Psoas muscle (tissue), 8 donors: ENCODE results near the gene ACOT13. TPM values are rescaled to one million over a fixed set of nuclear protein-coding genes. Genes with fewer than 3 reads are reported as not detected.

Source experiments
- ATAC-seq, 4 donors: fragments of 200-7000 bp; cut with Tn5 transposase; one replicate each; pipeline ENCODE4 v1.9.1; 2020; ENCODE audit warnings: moderate library complexity in 3 of 4, mild to moderate bottlenecking in 2 of 4
- DNase-seq, 2 donors: peaks; one replicate each; pipeline ENCODE4 v3.0.0-alpha.2; 2020
- H3K27ac ChIP-seq: fragments of 200-600 bp; one replicate; pipeline ENCODE4 v1.8.0; 2022
- H3K27me3 ChIP-seq, 3 donors: fragments of 200-600 bp in 1 of 3; one replicate each; pipeline versions ENCODE4 v1.6.1 to v1.8.0; 2013 to 2022; ENCODE audit warnings: low read length in 2 of 3, mild to moderate bottlenecking in 2 of 3, moderate library complexity in 1 of 3; ENCODE audit not compliant: insufficient read depth in 3 of 3
- H3K36me3 ChIP-seq, 2 donors: fragments of 200-600 bp in 1 of 2; one replicate each; pipeline versions ENCODE4 v1.6.1 to v1.8.0; 2013 to 2022; ENCODE audit warnings: low read depth in 1 of 2, mild to moderate bottlenecking in 1 of 2, moderate library complexity in 1 of 2; ENCODE audit not compliant: insufficient read depth in 1 of 2
- H3K4me1 ChIP-seq: fragments of 200-600 bp; one replicate; pipeline ENCODE4 v1.8.0; 2022
- H3K4me3 ChIP-seq: fragments of 200-600 bp; one replicate; pipeline ENCODE4 v1.8.0; 2022; ENCODE audit warnings: mild to moderate bottlenecking
- H3K9me3 ChIP-seq: fragments of 200-600 bp; one replicate; pipeline ENCODE4 v1.8.0; 2022
- WGBS, 3 donors: extraction: QIAGEN DNeasy Blood & Tissue Kit; methylation state at CpG; one replicate each; pipeline versions ENCODE4 v1.1.6 to v1.1.7; 2013; 5-methylcytosine and 5-hydroxymethylcytosine counted together
- intact Hi-C, 2 donors: fragments of 100-400 bp; cut with DNase I; formaldehyde crosslinking; loops; one replicate each; pipeline versions ENCODE4 v1.11.0 to v1.14.2; 2022
- long read RNA-seq, 2 donors: library from polyadenylated mRNA; unstranded; transcript quantifications; one replicate each; pipeline ENCODE4 v2.0.0, GENCODE V29; 2021
- polyA plus RNA-seq, 3 donors: library from polyadenylated mRNA; stranded (reverse); fragments of 200-250 nt; gene quantifications; one replicate each; pipeline ENCODE4 v1.2.3, GENCODE V29; 2013
- total RNA-seq, 4 donors: library from RNA; stranded (reverse); fragmentation: NEBNext Ultra II Directional in 2 of 4; extraction: Animal tissue kit (Norgen Biotek cat#: 25700) in 2 of 4; gene quantifications; one replicate each; pipeline versions ENCODE4 v1.2.1 to v1.2.4, GENCODE V29; 2021 to 2023
- TF ChIP-seq, protein P1 (sequence below): fragments of 200-600 bp; IDR thresholded peaks from one replicate; pipeline ENCODE4 v1.8.0; 2022; ENCODE audit warnings: antibody characterized with exemption
- donor health status: healthy with polysubstance abuse.
- donor health status: DM: no; HTN: no; CAD: no; lungs with moderate emphysema.
- donor health status: Bipolar disorder and iron deficiency.
- donor health status: healthy.
- donor health status: DM: yes; HTN: yes; CAD: no.
- donor health status: DM: no; HTN: no; CAD: no.
- donor health status: DM: no; HTN: no; CAD: no.
- donor health status: DM: yes; HTN: yes; CAD: no.

ACOT13 gene
- total RNA-seq (10 to 100 TPM; 36.3 to 50.7 (median 37.6) TPM), polyA plus RNA-seq (10 to 100 TPM; 25.2 to 44.6 (median 36.7) TPM)
- long read RNA-seq, donor 1, full-length matches to known transcripts: 13 of 19 reads
- long read RNA-seq, donor 1, partial matches to known transcripts: 5 of 19 reads
- long read RNA-seq, donor 1, other reads (novel, unspliced or antisense): 1 of 19 reads
- long read RNA-seq, donor 2, full-length matches to known transcripts: 38 of 41 reads
- long read RNA-seq, donor 2, partial matches to known transcripts: 0 of 41 reads
- long read RNA-seq, donor 2, other reads (novel, unspliced or antisense): 3 of 41 reads

DNA sequence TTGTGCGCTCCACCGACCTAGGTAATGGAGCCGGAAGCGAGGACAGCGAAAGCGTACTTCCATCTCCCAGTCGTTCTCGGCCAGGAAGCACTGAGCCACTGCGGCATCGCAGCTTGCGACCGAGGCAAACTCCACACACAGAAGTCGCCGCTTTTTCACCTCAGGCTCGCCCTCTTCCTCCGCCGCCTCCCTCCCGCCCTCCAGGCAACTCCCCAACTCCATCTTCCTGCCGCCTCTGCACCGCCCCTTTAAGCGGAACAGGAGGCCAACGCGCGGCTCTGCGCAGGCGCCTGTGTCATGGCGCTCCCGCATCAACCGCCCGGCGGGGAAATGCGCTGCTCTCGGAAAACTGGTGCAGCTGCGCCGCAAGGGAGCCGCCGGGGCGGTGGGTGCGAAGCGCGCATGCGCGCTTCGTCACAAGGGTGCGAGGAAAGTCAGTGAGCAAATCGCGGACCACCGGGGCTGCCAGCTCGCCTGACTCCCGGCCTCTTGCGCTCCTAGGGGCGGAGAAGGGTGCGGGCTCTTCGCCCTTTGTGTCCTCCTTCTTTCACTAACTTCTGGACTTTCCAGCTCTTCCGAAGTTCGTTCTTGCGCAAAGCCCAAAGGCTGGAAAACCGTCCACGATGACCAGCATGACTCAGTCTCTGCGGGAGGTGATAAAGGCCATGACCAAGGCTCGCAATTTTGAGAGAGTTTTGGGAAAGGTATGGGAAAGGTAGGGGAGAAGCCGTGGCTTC lies at the start of gene ACOT13, which contains the start of gene TDP2:
Gene ACOT13, plus strand, starts transcription at position 437 of the 737 bp plus-strand sequence. Its CDS starts 187 bp downstream, at position 624.
Gene TDP2, minus strand, starts transcription at position 259 of the 737 bp plus-strand sequence. Its CDS starts 37 bp downstream, at position 222.
- DNase-seq (peak; percentile 96 to 99), ATAC-seq (peak; percentile 99 to 100 (median 100))
- TF ChIP-seq, protein P1, sequence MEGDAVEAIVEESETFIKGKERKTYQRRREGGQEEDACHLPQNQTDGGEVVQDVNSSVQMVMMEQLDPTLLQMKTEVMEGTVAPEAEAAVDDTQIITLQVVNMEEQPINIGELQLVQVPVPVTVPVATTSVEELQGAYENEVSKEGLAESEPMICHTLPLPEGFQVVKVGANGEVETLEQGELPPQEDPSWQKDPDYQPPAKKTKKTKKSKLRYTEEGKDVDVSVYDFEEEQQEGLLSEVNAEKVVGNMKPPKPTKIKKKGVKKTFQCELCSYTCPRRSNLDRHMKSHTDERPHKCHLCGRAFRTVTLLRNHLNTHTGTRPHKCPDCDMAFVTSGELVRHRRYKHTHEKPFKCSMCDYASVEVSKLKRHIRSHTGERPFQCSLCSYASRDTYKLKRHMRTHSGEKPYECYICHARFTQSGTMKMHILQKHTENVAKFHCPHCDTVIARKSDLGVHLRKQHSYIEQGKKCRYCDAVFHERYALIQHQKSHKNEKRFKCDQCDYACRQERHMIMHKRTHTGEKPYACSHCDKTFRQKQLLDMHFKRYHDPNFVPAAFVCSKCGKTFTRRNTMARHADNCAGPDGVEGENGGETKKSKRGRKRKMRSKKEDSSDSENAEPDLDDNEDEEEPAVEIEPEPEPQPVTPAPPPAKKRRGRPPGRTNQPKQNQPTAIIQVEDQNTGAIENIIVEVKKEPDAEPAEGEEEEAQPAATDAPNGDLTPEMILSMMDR: peak; percentile 59
- no peaks in the 10 kb centered on the region for H3K9me3 ChIP-seq
- peaks cover 33% of the 10 kb centered on the region for H3K4me1 ChIP-seq
- H3K27me3 ChIP-seq: no peaks in the 10 kb centered on the region
- intact Hi-C loops: loop anchor here (1.0 to 5.0 kb wide), 3 partner anchors 35 to 55 kb away; no protein-coding TSS in a partner anchor
- 0 to 1% (median 0%) methylated on average over 56 to 62 of the region's 62 CpGs for WGBS, 3 donors
- H3K4me3 ChIP-seq: peak within 1 kb of the TSS; percentile 94
- peak within 1 kb of the TSS; percentile 92 for H3K27ac ChIP-seq
- H3K36me3 ChIP-seq: peaks cover 0 to 31% of the 10 kb centered on the region in 2 donors

- H3K4me1 ChIP-seq: no peaks in the 10 kb centered on the region
- no peaks in the 10 kb centered on the region for H3K27me3 ChIP-seq
- ATAC-seq (no peak), DNase-seq (no peak)
- no peaks in the 10 kb centered on the region for H3K36me3 ChIP-seq
- WGBS, 3 donors: 84% methylated on average over 5 of the region's 5 CpGs
- no peaks in the 10 kb centered on the region for H3K9me3 ChIP-seq
- TF ChIP-seq, protein P1: no peak
- intact Hi-C loops: no loop called here
- no peak overlapping the region for H3K4me3 ChIP-seq
- H3K27ac ChIP-seq: no peak overlapping the region
These were observed 47.2 kb upstream of the ACOT13 start for GRCh38 chr6:24619661-24620060.

DNA sequence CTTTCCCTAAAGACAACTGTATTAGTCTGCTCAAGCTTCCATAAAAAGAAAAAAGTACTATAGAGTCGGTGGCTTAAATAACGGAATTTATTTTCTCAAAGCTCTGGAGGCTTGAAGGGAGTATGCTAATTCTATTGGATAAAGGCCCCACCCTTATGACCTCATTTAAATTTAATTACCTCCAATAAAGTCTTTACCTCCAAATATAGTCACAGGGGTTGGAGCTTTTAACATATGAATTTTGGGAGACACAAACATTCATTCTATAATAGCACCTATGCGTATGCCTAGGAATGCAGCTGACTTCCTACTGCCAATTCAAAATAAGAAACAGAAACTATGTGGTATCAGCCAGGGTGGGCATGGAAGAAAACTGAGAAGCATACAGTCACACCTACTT lies 46.2 kb upstream of the ACOT13 start:
- Histone ChIP-seq H3K4me1 (no peaks in the 10 kb centered on the region), H3K27me3 (no peaks in the 10 kb centered on the region), H3K9me3 (no peaks in the 10 kb centered on the region), H3K36me3 (no peaks in the 10 kb centered on the region), H3K27ac (no peak overlapping the region), H3K4me3 (no peak overlapping the region)
- DNase-seq: no peak
- TF ChIP-seq, protein P1: no peak
- 85 to 90% (median 89%) methylated on average over 3 of the region's 3 CpGs for WGBS, 3 donors
- ATAC-seq: no peak
- intact Hi-C loops: no loop called here

DNA sequence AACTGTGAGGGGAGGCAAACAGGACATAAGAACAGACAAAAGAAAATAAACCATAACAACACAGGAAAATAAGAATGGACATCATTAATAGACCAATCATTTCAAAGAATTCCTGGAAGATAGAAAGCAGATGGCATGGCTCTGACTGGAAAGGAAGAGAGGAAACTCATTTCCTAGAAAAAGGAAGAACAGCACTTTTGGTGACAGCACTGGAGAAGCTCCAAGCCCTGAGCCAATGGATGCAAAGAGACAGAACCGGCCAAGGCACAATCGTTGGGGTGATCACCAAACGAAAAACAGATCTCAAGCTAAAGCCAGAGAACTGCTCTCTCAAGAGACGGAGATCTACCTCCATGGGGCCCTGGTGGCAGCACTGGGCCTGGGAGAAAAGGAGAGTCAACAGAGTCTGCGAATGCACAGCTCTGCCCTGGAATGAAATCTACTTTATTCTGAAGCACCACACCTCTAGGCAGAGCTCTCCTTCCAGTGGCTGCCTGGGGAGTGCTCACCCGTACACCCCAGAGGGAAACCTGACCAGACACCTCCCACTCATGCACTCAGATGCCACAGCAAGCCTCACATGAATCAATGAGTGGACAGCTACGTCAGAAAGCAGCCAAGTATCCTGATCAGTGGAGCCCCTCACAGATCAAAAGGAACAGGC lies 45.1 kb upstream of the ACOT13 start:
- Histone ChIP-seq H3K27ac (no peak overlapping the region), H3K9me3 (no peaks in the 10 kb centered on the region), H3K27me3 (no peaks in the 10 kb centered on the region), H3K36me3 (no peaks in the 10 kb centered on the region), H3K4me3 (no peak overlapping the region), H3K4me1 (no peaks in the 10 kb centered on the region)
- WGBS, 3 donors: 57 to 62% (median 61%) methylated on average over 7 of the region's 7 CpGs
- ATAC-seq (no peak), DNase-seq (no peak)
- TF ChIP-seq, protein P1: no peak
- intact Hi-C loops: no loop called here
